C4-2B (cell line): ENCODE results near the gene ZNF579.

Experiments used
- H3K27ac ChIP-seq: fragments of 450-650 bp; 2 replicates; pipeline ENCODE4 v1.5.1; 2017
- CTCF ChIP-seq: fragments of 450-650 bp; conservative IDR thresholded peaks from 2 replicates; pipeline ENCODE4 v1.5.1; 2017; ENCODE audit warnings: mild to moderate bottlenecking
- ZFX ChIP-seq: fragments of 450-650 bp; IDR thresholded peaks from 2 replicates; pipeline ENCODE4 v1.6.1; 2017

Gene ZNF579

GRCh38 chr19:55580628-55581144, at the start of gene ZNF579:
Gene ZNF579 (minus strand): TSS chr19:55580848. CDS start chr19:55579639, 1,209 bp downstream.
- H3K27ac ChIP-seq: peak within 1 kb of the TSS; percentile 63
- TF ChIP-seq CTCF (no peak), ZFX (0 out of 2 replicates have a peak, but pooled peaks have one; percentile 24)

- TF ChIP-seq ZFX: no peak
- TF ChIP-seq CTCF: no peak
- no peak overlapping the region for H3K27ac ChIP-seq
Measured at GRCh38 chr19:55626350-55626749, 45.7 kb upstream of the ZNF579 start.

GRCh38 chr19:55625004-55625326, 44.3 kb upstream of the ZNF579 start:
- H3K27ac ChIP-seq: peak overlapping the region; percentile 72
- no peak for TF ChIP-seq CTCF
- TF ChIP-seq ZFX: no peak

GRCh38 chr19:55624109-55625003, 43.7 kb upstream of the ZNF579 start, which contains the start of gene ZNF784:
Gene ZNF784 (minus strand): TSS chr19:55624566. CDS start chr19:55624561, 5 bp downstream.
- TF ChIP-seq ZFX (no peak), CTCF (no peak)
- H3K27ac ChIP-seq: peak within 1 kb of the TSS; percentile 72

- no peak overlapping the region for H3K27ac ChIP-seq
- no peak for TF ChIP-seq CTCF
- TF ChIP-seq ZFX: no peak
Measured at GRCh38 chr19:55623561-55623960, 42.9 kb upstream of the ZNF579 start.

- TF ChIP-seq ZFX (no peak), CTCF (no peak)
- no peak overlapping the region for H3K27ac ChIP-seq
Measured at GRCh38 chr19:55623130-55623529, 42.5 kb upstream of the ZNF579 start.

- TF ChIP-seq CTCF (no peak), ZFX (no peak)
- H3K27ac ChIP-seq: no peak overlapping the region
Measured at GRCh38 chr19:55622242-55622969, 41.8 kb upstream of the ZNF579 start.
